Natural killer cell (primary cell): ENCODE measurements around the gene CABP7. TPM values are rescaled to one million over a fixed set of nuclear protein-coding genes. Genes with fewer than 3 reads are reported as not detected.

Experiments used
- ATAC-seq, 3 donors: fragments of 150-1000 bp in 2 of 3; fragments of 200-7000 bp in 1 of 3; cut with Tn5 transposase; 1 replicate in 1 of 3; 2 replicates in 2 of 3; pipeline ENCODE4 v1.10.0; 2021; ENCODE audit warnings: mild to moderate bottlenecking in 2 of 3, moderate library complexity in 2 of 3
- DNase-seq, 2 donors: peaks; one replicate each; pipeline versions ENCODE4 v3.0.0 to v3.0.0-alpha.2; 2013 to 2021; ENCODE audit warnings: mixed read lengths in 1 of 2
- H3K27ac ChIP-seq: one replicate; pipeline ENCODE4 v1.5.1; 2013; ENCODE audit warnings: mild to moderate bottlenecking, low read length
- H3K27me3 ChIP-seq: one replicate; pipeline ENCODE4 v1.6.1; 2013; ENCODE audit warnings: low read length; ENCODE audit not compliant: control insufficient read depth, insufficient read depth
- H3K36me3 ChIP-seq: one replicate; pipeline ENCODE4 v1.6.1; 2013; ENCODE audit warnings: low read length; ENCODE audit not compliant: control insufficient read depth, insufficient read depth
- H3K4me1 ChIP-seq: one replicate; pipeline ENCODE4 v1.6.1; 2013; ENCODE audit warnings: low read length; ENCODE audit not compliant: control insufficient read depth, insufficient read depth
- H3K4me3 ChIP-seq: one replicate; pipeline ENCODE4 v1.5.1; 2013; ENCODE audit warnings: low read length
- H3K9me3 ChIP-seq: one replicate; pipeline ENCODE4 v1.6.1; 2013; ENCODE audit warnings: low read length; ENCODE audit not compliant: control insufficient read depth, insufficient read depth
- H3K27ac Mint-ChIP-seq, 2 donors: one replicate each; pipeline ENCODE4 v1.8.0; 2022; ENCODE audit warnings: mild to moderate bottlenecking in 2 of 2, mixed read lengths in 2 of 2, moderate library complexity in 1 of 2
- H3K27me3 Mint-ChIP-seq, 2 donors: one replicate each; pipeline ENCODE4 v1.8.0; 2022; ENCODE audit warnings: low read depth in 2 of 2, mixed read lengths in 2 of 2
- H3K36me3 Mint-ChIP-seq: one replicate; pipeline ENCODE4 v1.8.0; 2022; ENCODE audit warnings: mixed read lengths
- H3K4me1 Mint-ChIP-seq, 2 donors: one replicate each; pipeline ENCODE4 v1.8.0; 2022; ENCODE audit warnings: mixed read lengths in 2 of 2
- H3K4me3 Mint-ChIP-seq: one replicate; pipeline ENCODE4 v1.8.0; 2022; ENCODE audit warnings: mild to moderate bottlenecking, moderate library complexity, mixed read lengths
- H3K9me3 Mint-ChIP-seq, 2 donors: one replicate each; pipeline ENCODE4 v1.8.0; 2022; ENCODE audit warnings: mixed read lengths in 2 of 2
- CTCF ChIP-seq: fragments of 200-600 bp; IDR thresholded peaks from one replicate; pipeline ENCODE4 v1.8.0; 2022; ENCODE audit warnings: antibody characterized with exemption
- WGBS: methylation state at CpG from one replicate; pipeline ENCODE4 v1.1.7; 2013; ENCODE audit warnings: missing lambda C conversion rate; ENCODE audit not compliant: insufficient coverage; 5-methylcytosine and 5-hydroxymethylcytosine counted together
- intact Hi-C: fragments of 100-400 bp; cut with micrococcal nuclease; formaldehyde crosslinking; loops from one replicate; pipeline ENCODE4 v1.14.2; 2022
- total RNA-seq, 4 donors: library from RNA; stranded (reverse); fragments of 120-200 nt in 1 of 4; gene quantifications; one replicate each; pipeline versions ENCODE4 v1.2.3 to v1.2.4, GENCODE V29; 2013 to 2022

Gene CABP7
- total RNA-seq, 3 donors from 2014 or later (not counting 1 experiment from before 2014, with no cell fraction given), result 0.35 to 0.93 (median 0.54) TPM

DNA sequence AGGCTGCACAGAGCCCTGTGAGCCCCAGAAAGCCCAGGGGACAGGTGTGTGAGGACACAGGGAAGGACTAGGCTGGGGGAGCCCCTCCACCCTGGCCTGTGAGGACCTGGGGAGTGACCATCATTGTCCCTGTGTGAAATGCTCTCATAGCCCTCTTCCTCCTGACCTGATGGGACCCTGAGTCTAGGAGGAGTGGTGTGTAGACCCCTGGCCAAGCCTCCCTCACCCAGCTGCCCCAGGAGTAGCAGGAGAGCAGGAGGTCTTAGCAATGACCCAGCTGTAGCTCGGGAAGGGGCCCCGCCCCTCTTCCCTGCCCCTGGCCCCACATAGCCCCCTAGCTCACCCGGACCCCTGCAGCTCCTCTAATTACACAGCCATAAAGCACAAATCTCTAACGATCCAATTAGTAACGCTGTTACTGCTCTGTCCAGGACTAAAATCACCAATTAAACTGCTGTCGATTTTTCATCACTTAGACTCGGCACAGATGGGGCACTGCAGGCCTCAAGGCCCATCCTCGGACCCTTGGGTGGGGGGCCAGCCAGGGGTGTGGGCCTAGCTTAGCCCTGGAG lies 6.6 kb upstream of the CABP7 start:
- no peak overlapping the region for H3K4me3 ChIP-seq
- H3K27me3 ChIP-seq, result peaks cover 3% of the 10 kb centered on the region
- TF ChIP-seq CTCF, result no peak
- H3K9me3 ChIP-seq, result no peaks in the 10 kb centered on the region
- Mint-ChIP-seq H3K27ac (no peak overlapping the region), H3K4me3 (no peak overlapping the region), H3K36me3 (no peaks in the 10 kb centered on the region), H3K4me1 (no peaks in the 10 kb centered on the region), H3K27me3 (peaks cover 11 to 14% of the 10 kb centered on the region in 2 donors), H3K9me3 (no peaks in the 10 kb centered on the region)
- DNase-seq (no peak), ATAC-seq (no peak)
- intact Hi-C loops, result no loop called here
- 68% methylated on average over 8 of the region's 8 CpGs for WGBS
- H3K36me3 ChIP-seq, result no peaks in the 10 kb centered on the region
- no peaks in the 10 kb centered on the region for H3K4me1 ChIP-seq
- no peak overlapping the region for H3K27ac ChIP-seq

DNA sequence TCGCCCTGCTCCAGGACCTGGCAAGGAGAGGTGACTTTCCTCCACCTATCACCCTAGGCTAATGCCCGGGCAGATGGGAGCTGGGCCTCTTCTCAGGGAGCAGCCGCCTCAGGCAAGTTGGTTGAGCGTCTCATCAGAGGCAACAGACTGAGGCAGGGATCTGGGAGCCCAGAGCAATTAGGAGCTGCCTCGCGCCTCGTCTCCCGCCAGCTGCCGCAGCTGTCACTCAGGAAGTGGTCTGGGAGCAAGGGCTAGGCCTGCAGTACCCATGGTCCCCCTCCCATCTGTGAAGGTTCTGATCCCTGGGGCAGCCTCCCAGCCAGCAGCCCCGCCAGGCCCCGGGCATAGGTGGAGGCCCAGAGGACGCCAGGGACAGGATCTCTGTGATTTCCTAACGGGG lies 4.6 kb upstream of the CABP7 start:
- H3K9me3 Mint-ChIP-seq, result no peaks in the 10 kb centered on the region
- no peak overlapping the region for H3K4me3 Mint-ChIP-seq
- ATAC-seq (no peak), DNase-seq (no peak)
- intact Hi-C loops, result no loop called here
- no peak for TF ChIP-seq CTCF
- Histone ChIP-seq H3K4me1 (peaks cover 3% of the 10 kb centered on the region), H3K4me3 (no peak overlapping the region), H3K9me3 (no peaks in the 10 kb centered on the region), H3K36me3 (no peaks in the 10 kb centered on the region), H3K27ac (no peak overlapping the region), H3K27me3 (peaks cover 17% of the 10 kb centered on the region)
- H3K4me1 Mint-ChIP-seq, result peaks cover 0 to 5% of the 10 kb centered on the region in 2 donors
- H3K27ac Mint-ChIP-seq, result no peak overlapping the region
- H3K27me3 Mint-ChIP-seq, result peaks cover 22 to 28% of the 10 kb centered on the region in 2 donors
- WGBS, result 70% methylated on average over 13 of the region's 13 CpGs
- no peaks in the 10 kb centered on the region for H3K36me3 Mint-ChIP-seq

DNA sequence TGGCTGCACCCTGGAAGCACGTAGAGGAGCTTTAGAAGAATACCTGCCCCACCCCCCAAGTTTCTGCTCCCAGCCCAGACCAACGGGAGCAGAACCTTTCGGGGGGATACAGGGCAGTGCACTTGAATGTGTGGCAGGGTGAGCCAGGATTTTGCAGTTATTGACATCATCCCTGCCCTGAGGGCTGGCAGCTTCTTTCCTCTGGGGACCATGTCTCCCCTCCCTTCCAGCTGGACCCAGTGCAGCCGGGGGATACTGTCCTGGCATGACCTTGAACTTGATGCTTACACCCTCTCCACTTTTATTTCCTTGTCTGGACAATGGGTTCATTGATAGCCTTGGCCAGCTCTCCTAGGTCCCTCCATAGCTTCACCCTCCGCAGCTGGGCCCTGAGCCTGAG lies 4.1 kb upstream of the CABP7 start:
- Mint-ChIP-seq H3K27ac (no peak overlapping the region), H3K4me1 (peaks cover 0 to 5% of the 10 kb centered on the region in 2 donors), H3K9me3 (no peaks in the 10 kb centered on the region), H3K4me3 (no peak overlapping the region), H3K36me3 (no peaks in the 10 kb centered on the region), H3K27me3 (peaks cover 22 to 28% of the 10 kb centered on the region in 2 donors)
- WGBS, result 82% methylated on average over 5 of the region's 5 CpGs
- intact Hi-C loops, result no loop called here
- DNase-seq (no peak), ATAC-seq (no peak)
- Histone ChIP-seq H3K27ac (no peak overlapping the region), H3K27me3 (peaks cover 17% of the 10 kb centered on the region), H3K36me3 (no peaks in the 10 kb centered on the region), H3K4me1 (peaks cover 3% of the 10 kb centered on the region), H3K9me3 (no peaks in the 10 kb centered on the region), H3K4me3 (no peak overlapping the region)
- no peak for TF ChIP-seq CTCF
